ENCODE results near the gene PRKCZ. TPM values are rescaled to one million over a fixed set of nuclear protein-coding genes. Genes with fewer than 3 reads are reported as not detected.

The PRKCZ gene
- total and polyA plus RNA-seq, 9 of the 15 experiments (the other 6 are each of a cell fraction or from before 2014, with no cell fraction given), result 0.07 to 3.1 (median 1.3) TPM

DNA sequence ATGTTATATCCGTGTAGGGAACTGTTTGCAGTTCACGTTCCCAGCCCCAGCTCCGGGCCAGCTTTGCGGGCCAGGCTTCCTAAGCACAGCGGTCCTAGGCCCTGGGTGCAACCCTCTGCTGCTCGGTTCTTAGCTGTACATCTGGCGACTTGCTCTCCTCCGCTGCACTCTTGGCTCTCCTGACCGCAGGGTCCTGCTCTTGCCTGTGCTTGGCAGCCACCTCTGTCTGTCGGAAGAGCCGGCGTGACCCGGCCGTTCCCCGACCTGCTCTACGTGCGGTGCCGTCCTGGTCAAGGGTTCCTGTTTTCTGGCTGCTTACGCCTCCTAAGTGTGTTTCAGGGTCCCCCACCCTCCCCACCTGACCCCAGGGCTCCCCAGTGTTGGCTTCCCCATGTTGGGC is 107.6 kb downstream of the PRKCZ start:
- H3K9me1 ChIP-seq (ENCODE audit: control insufficient read depth, insufficient read depth, low read length), result no peaks in the 10 kb centered on the region
- peak; percentile 35 for ATAC-seq
- no peaks in the 10 kb centered on the region for H4K20me1 ChIP-seq (replicated peaks; ENCODE audit: control insufficient read depth, insufficient read depth, low read length)
- no peak for FAIRE-seq
- H3K9me3 ChIP-seq (replicated peaks; ENCODE audit: control insufficient read depth, insufficient read depth, low read depth, low read length), result no peaks in the 10 kb centered on the region; the same call in 1 of the 2 replicates
- no peak overlapping the region for H3K9ac ChIP-seq (ENCODE audit: insufficient read depth in 1 of 2, low read depth in 2 of 2, low read length in 2 of 2)
- POLR2A ChIA-PET, result no interaction called here
- no peak for TF ChIP-seq GATA2 (CRISPR knock-in tag; IDR thresholded peaks at IDR 0.05)
- TF ChIP-seq RBM25 (IDR thresholded peaks at IDR 0.05; ENCODE audit: low read depth, low read length, severe bottlenecking), result no peak
- TF ChIP-seq ZKSCAN8 (CRISPR knock-in tag; IDR thresholded peaks at IDR 0.05), result no peak
- no peak for TF ChIP-seq ZC3H4 (CRISPR knock-in tag; IDR thresholded peaks at IDR 0.05; ENCODE audit: borderline replicate concordance)
- no peak for TF ChIP-seq HDAC6 (IDR thresholded peaks at IDR 0.05; ENCODE audit: low read depth, low read length)
- no peak for TF ChIP-seq ZNF121 (CRISPR knock-in tag; conservative IDR thresholded peaks at IDR 0.05)
- TF ChIP-seq ZFP30 (CRISPR knock-in tag; IDR thresholded peaks at IDR 0.05; ENCODE audit: borderline replicate concordance), result no peak
- TF ChIP-seq TEAD1 (CRISPR knock-in tag; IDR thresholded peaks at IDR 0.05), result no peak
- no peak for TF ChIP-seq TCF3 (CRISPR knock-in tag; IDR thresholded peaks at IDR 0.05)
- TF ChIP-seq ZBTB2 (IDR thresholded peaks at IDR 0.05), result no peak
- TF ChIP-seq ZNF589 (CRISPR knock-in tag; IDR thresholded peaks at IDR 0.05; ENCODE audit: low read depth), result no peak
- no peak for TF ChIP-seq HOXB6 (CRISPR knock-in tag; IDR thresholded peaks at IDR 0.05; ENCODE audit: borderline replicate concordance)
- no peak for TF ChIP-seq ZFP91 (CRISPR knock-in tag; IDR thresholded peaks at IDR 0.05)
- no peak for TF ChIP-seq ZNF282 (CRISPR knock-in tag; IDR thresholded peaks at IDR 0.05)
- TF ChIP-seq FOXP4 (CRISPR knock-in tag; IDR thresholded peaks at IDR 0.05; ENCODE audit: borderline replicate concordance), result no peak
- TF ChIP-seq ZFX (CRISPR knock-in tag; IDR thresholded peaks at IDR 0.05), result no peak
- no peak for TF ChIP-seq MAFG (tag; conservative IDR thresholded peaks at IDR 0.05)
- TF ChIP-seq PTRF (tag; IDR thresholded peaks at IDR 0.05), result no peak
- no peak overlapping the region for H3K4me2 ChIP-seq (ENCODE audit: insufficient read depth, low read length)
- CTCF ChIA-PET (ENCODE audit: low intra/inter-chr PET ratio), result no interaction called here
- H3K79me2 ChIP-seq (ENCODE audit: control insufficient read depth, insufficient read depth, low read length), result no peaks in the 10 kb centered on the region
- intact Hi-C loops (cut with micrococcal nuclease), result no loop called here
- H3K27ac ChIP-seq (ENCODE audit: extremely low read depth, low read depth, low read length), result no peak overlapping the region
- no peaks in the 10 kb centered on the region for H3K36me3 ChIP-seq (ENCODE audit: control insufficient read depth, insufficient read depth, low read length)
- in situ Hi-C loops (cut with MboI), result no loop called here
- no peak overlapping the region for H3K4me3 ChIP-seq
- no TSS peak for BruUV-seq (replicated peaks)
- H3K27me3 ChIP-seq (ENCODE audit: control insufficient read depth in 2 of 2, insufficient read depth in 2 of 2, low read length in 2 of 2), result peaks cover 70 to 96% of the 10 kb centered on the region in 2 experiments
- WGBS (ENCODE audit: insufficient coverage, low coverage, missing lambda C conversion rate), result 8% methylated on average over 19 of the region's 19 CpGs
- H2AFZ ChIP-seq (ENCODE audit: low read depth, low read length), result no peak overlapping the region
- no peak for DNase-seq (ENCODE audit: extremely low read depth in 1 of 4, low spot score in 3 of 4)
- H3K4me1 ChIP-seq (replicated peaks in 1 of 2; ENCODE audit: control insufficient read depth in 2 of 2, insufficient read depth in 2 of 2, low read length in 2 of 2), result peaks cover 0 to 29% of the 10 kb centered on the region in 2 experiments; a peak in 2 of 5 replicates
